ENCODE results near the gene TENT4A. TPM values are rescaled to one million over a fixed set of nuclear protein-coding genes. Genes with fewer than 3 reads are reported as not detected.

TENT4A gene
- total RNA-seq, 3 donors from 2014 or later (not counting 1 experiment from before 2014, with no cell fraction given): 36.0 to 65.6 (median 44.9) TPM

DNA sequence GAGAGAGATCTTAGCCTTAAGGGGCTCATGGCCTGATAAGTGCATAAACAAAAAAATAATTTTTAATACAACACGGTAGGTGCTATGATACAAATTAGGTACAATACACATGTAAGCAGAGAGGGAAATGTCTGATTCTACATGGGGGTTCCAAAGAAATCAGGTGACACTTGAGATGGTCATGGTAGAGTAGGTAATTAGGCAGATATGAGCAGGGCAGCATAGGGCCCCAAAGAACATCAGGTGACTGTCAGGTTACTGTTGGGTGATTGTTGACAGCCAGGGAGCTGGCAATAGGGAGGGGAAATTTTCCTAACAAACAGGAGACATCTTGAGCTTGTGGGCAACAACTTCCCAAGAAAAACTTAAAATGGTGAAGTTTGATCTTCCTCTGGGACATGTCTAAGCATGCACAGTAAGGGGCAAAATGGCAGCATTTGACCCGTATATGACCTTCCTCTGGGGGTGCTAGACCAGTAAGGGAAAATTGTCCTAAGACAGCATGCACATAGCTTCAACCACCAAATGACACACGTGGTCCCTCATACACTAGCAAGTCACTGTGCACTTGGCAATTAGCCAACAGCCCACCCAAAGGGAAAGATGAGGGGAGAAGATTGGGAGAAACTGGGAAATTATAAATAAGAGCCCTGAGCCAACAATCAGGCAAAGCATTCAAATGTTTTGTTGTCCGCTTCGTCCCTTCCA lies 37.3 kb upstream of the TENT4A start:
- H3K27me3 ChIP-seq (ENCODE audit: control insufficient read depth, insufficient read depth, low read length): no peaks in the 10 kb centered on the region
- 99% methylated on average over 4 of the region's 5 CpGs for WGBS (ENCODE audit: insufficient coverage)
- DNase-seq: no peak
- H3K4me3 Mint-ChIP-seq: no peak overlapping the region
- no peak overlapping the region for H3K27ac Mint-ChIP-seq
- H3K27ac ChIP-seq (ENCODE audit: low read length): no peak overlapping the region
- ATAC-seq: no peak
- TF ChIP-seq, protein P1, sequence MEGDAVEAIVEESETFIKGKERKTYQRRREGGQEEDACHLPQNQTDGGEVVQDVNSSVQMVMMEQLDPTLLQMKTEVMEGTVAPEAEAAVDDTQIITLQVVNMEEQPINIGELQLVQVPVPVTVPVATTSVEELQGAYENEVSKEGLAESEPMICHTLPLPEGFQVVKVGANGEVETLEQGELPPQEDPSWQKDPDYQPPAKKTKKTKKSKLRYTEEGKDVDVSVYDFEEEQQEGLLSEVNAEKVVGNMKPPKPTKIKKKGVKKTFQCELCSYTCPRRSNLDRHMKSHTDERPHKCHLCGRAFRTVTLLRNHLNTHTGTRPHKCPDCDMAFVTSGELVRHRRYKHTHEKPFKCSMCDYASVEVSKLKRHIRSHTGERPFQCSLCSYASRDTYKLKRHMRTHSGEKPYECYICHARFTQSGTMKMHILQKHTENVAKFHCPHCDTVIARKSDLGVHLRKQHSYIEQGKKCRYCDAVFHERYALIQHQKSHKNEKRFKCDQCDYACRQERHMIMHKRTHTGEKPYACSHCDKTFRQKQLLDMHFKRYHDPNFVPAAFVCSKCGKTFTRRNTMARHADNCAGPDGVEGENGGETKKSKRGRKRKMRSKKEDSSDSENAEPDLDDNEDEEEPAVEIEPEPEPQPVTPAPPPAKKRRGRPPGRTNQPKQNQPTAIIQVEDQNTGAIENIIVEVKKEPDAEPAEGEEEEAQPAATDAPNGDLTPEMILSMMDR (IDR thresholded peaks at IDR 0.05): no peak
- H3K27me3 Mint-ChIP-seq (ENCODE audit: low read depth in 2 of 2): peaks cover 0 to 7% of the 10 kb centered on the region in 2 donors
- no peaks in the 10 kb centered on the region for H3K9me3 ChIP-seq (ENCODE audit: control insufficient read depth, insufficient read depth, low read length)
- intact Hi-C loops (cut with micrococcal nuclease): no loop called here
- no peaks in the 10 kb centered on the region for H3K4me1 ChIP-seq (ENCODE audit: control insufficient read depth, insufficient read depth, low read length)
- peaks cover 0 to 2% of the 10 kb centered on the region in 2 donors for H3K9me3 Mint-ChIP-seq
- H3K4me3 ChIP-seq (ENCODE audit: low read length): no peak overlapping the region
- H3K36me3 ChIP-seq (ENCODE audit: control insufficient read depth, insufficient read depth, low read length): no peaks in the 10 kb centered on the region
- no peaks in the 10 kb centered on the region for H3K4me1 Mint-ChIP-seq
- H3K36me3 Mint-ChIP-seq: no peaks in the 10 kb centered on the region

DNA sequence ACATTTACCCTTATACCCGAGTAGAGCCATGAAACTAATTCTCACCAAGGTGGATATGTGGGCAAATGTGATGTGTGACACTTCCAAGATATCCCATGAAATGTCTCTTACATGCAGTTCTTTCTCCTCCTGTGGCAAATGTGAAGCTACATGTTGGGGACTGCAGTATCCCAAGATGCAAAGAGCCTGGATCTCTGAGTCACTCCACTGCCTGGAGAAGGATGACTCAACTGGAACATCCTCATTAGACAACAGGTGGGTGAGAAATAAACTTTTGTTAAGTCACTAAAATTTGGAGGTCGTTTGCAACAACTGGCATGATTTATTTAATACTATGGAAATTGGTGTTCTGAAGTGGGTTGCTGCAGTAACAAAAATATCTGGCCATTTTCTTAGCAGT lies 36.5 kb upstream of the TENT4A start:
- H3K27me3 Mint-ChIP-seq (ENCODE audit: low read depth in 2 of 2): peaks cover 2 to 7% of the 10 kb centered on the region in 2 donors
- Histone ChIP-seq H3K27me3 (ENCODE audit: control insufficient read depth, insufficient read depth, low read length) (no peaks in the 10 kb centered on the region), H3K36me3 (ENCODE audit: control insufficient read depth, insufficient read depth, low read length) (no peaks in the 10 kb centered on the region), H3K4me1 (ENCODE audit: control insufficient read depth, insufficient read depth, low read length) (no peaks in the 10 kb centered on the region), H3K9me3 (ENCODE audit: control insufficient read depth, insufficient read depth, low read length) (no peaks in the 10 kb centered on the region), H3K27ac (ENCODE audit: low read length) (no peak overlapping the region), H3K4me3 (ENCODE audit: low read length) (no peak overlapping the region)
- no peaks in the 10 kb centered on the region for H3K4me1 Mint-ChIP-seq
- TF ChIP-seq, protein P1 (IDR thresholded peaks at IDR 0.05): no peak
- no peak for ATAC-seq
- H3K36me3 Mint-ChIP-seq: no peaks in the 10 kb centered on the region
- H3K4me3 Mint-ChIP-seq: no peak overlapping the region
- WGBS (ENCODE audit: insufficient coverage): 56% methylated on average over 1 of the region's 2 CpGs
- DNase-seq: no peak
- intact Hi-C loops (cut with micrococcal nuclease): no loop called here
- H3K9me3 Mint-ChIP-seq: peaks cover 0 to 2% of the 10 kb centered on the region in 2 donors
- H3K27ac Mint-ChIP-seq: no peak overlapping the region

DNA sequence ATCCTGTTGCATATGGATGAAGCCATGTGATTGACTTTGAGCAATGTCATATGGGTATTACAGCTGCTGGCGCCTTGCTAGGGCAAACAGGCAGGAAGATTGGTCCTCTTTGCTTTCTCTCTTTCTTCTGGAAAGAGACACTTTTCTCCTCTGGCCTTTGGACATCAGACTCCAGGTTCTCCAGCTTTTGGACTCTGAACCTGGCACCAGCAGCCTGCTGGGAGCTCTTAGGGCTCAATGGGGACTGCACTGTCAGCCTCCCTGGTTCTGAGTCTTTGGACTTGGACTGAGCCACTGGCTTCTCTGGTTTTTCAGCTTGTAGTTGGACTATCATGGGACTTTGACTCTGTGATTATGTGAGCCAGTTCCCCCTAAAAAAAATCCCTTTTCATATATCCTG lies 34.8 kb upstream of the TENT4A start:
- no peaks in the 10 kb centered on the region for H3K36me3 ChIP-seq (ENCODE audit: control insufficient read depth, insufficient read depth, low read length)
- H3K4me1 ChIP-seq (ENCODE audit: control insufficient read depth, insufficient read depth, low read length): no peaks in the 10 kb centered on the region
- TF ChIP-seq, protein P1 (IDR thresholded peaks at IDR 0.05): no peak
- H3K27me3 ChIP-seq (ENCODE audit: control insufficient read depth, insufficient read depth, low read length): no peaks in the 10 kb centered on the region
- no peaks in the 10 kb centered on the region for H3K9me3 ChIP-seq (ENCODE audit: control insufficient read depth, insufficient read depth, low read length)
- H3K27me3 Mint-ChIP-seq (ENCODE audit: low read depth in 2 of 2): peaks cover 4 to 7% of the 10 kb centered on the region in 2 donors
- WGBS (ENCODE audit: insufficient coverage): 84% methylated on average over 1 of the region's 1 CpG
- no peaks in the 10 kb centered on the region for H3K4me1 Mint-ChIP-seq
- no peak for DNase-seq
- ATAC-seq: no peak
- no peak overlapping the region for H3K4me3 Mint-ChIP-seq
- intact Hi-C loops (cut with micrococcal nuclease): no loop called here
- H3K4me3 ChIP-seq (ENCODE audit: low read length): no peak overlapping the region
- H3K27ac ChIP-seq (ENCODE audit: low read length): no peak overlapping the region
- H3K36me3 Mint-ChIP-seq: no peaks in the 10 kb centered on the region
- H3K9me3 Mint-ChIP-seq: peaks cover 0 to 2% of the 10 kb centered on the region in 2 donors
- no peak overlapping the region for H3K27ac Mint-ChIP-seq

DNA sequence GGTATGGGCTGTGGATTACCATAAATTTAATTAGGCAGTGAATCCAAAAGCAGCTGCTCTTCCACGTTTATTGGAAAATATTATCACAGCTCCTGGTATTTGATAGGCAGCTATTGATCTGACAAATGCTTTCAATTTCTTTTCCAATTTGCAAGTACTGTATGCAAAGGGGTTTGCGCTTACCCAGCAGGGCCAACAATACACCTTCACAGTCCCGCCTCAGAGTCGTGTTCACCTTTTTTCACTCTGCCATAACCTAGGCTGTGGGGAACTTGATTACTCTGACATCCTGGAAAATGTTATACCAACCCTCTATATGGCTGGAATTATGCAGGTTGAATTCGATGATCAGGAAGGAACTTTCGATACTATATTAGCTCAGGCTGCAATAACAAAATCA lies 32.3 kb upstream of the TENT4A start:
- WGBS (ENCODE audit: insufficient coverage): 61% methylated on average over 6 of the region's 6 CpGs
- TF ChIP-seq, protein P1 (IDR thresholded peaks at IDR 0.05): no peak
- Mint-ChIP-seq H3K9me3 (no peaks in the 10 kb centered on the region), H3K27me3 (ENCODE audit: low read depth in 2 of 2) (peaks cover 10 to 24% of the 10 kb centered on the region in 2 donors), H3K4me1 (no peaks in the 10 kb centered on the region), H3K4me3 (no peak overlapping the region), H3K27ac (no peak overlapping the region), H3K36me3 (no peaks in the 10 kb centered on the region)
- no peak for DNase-seq
- no peak overlapping the region for H3K27ac ChIP-seq (ENCODE audit: low read length)
- peaks cover 8% of the 10 kb centered on the region for H3K27me3 ChIP-seq (ENCODE audit: control insufficient read depth, insufficient read depth, low read length)
- no peak overlapping the region for H3K4me3 ChIP-seq (ENCODE audit: low read length)
- no peaks in the 10 kb centered on the region for H3K4me1 ChIP-seq (ENCODE audit: control insufficient read depth, insufficient read depth, low read length)
- H3K9me3 ChIP-seq (ENCODE audit: control insufficient read depth, insufficient read depth, low read length): no peaks in the 10 kb centered on the region
- no peak for ATAC-seq
- intact Hi-C loops (cut with micrococcal nuclease): no loop called here
- no peaks in the 10 kb centered on the region for H3K36me3 ChIP-seq (ENCODE audit: control insufficient read depth, insufficient read depth, low read length)
